ENCODE measurements around the gene KLHL6.

DNA sequence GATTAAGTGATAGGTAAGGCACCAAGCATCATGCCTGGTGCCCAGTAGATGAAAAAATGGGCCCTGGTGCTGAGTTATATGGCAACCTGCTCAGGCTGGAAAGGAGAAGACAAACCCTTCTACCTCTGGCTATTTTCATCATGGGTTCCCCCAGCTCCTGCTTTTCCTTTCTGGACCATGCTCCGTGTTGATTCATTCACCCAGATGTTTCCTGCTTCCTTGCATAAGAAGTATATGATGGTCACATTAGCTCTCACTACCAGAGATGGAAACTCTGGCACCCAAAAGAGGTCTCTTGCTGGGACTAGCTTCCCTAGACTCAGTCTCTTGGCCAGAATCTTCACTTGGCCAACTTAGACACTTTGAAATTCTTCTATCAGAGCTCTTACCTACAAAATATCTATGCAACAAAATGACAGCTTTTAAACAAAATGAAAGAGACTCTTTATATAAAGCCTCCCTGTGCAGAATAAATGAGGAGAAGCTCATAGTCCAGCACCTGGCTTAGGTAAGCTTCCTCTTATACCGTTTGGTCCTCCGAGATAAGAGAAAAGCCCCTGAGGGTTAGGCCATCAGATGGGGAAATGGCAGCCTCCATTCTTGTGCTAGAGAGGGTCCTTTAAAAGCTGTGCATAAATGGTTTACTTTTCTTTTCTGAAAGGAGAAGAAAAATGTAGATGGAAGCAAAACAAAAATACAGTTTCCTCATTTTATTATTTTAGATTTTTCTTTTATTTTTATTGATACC lies 80.3 kb downstream of the KLHL6 start:
- TF ChIP-seq, protein P1, sequence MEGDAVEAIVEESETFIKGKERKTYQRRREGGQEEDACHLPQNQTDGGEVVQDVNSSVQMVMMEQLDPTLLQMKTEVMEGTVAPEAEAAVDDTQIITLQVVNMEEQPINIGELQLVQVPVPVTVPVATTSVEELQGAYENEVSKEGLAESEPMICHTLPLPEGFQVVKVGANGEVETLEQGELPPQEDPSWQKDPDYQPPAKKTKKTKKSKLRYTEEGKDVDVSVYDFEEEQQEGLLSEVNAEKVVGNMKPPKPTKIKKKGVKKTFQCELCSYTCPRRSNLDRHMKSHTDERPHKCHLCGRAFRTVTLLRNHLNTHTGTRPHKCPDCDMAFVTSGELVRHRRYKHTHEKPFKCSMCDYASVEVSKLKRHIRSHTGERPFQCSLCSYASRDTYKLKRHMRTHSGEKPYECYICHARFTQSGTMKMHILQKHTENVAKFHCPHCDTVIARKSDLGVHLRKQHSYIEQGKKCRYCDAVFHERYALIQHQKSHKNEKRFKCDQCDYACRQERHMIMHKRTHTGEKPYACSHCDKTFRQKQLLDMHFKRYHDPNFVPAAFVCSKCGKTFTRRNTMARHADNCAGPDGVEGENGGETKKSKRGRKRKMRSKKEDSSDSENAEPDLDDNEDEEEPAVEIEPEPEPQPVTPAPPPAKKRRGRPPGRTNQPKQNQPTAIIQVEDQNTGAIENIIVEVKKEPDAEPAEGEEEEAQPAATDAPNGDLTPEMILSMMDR (IDR thresholded peaks at IDR 0.05), result no peak
- TF ChIP-seq POLR2AphosphoS5 (IDR thresholded peaks at IDR 0.05), result no peak
- no peak for TF ChIP-seq POLR2A (IDR thresholded peaks at IDR 0.05)

Data from sigmoid colon (tissue), 4 donors.